WTC11 (cell line): ENCODE measurements around the gene ANAPC1.
"Not testable (repeated sequence)": the region's sequence is repeated elsewhere in the genome, so short reads cannot be mapped to it uniquely, and the experiment has no call there.

ENCODE experiments used
- CTCF ChIP-seq: fragments of 200-600 bp; IDR thresholded peaks from 2 replicates; pipeline ENCODE4 v1.8.0; 2022; ENCODE audit warnings: antibody characterized with exemption
- FOXK1 ChIP-seq: sonication (generic); formaldehyde crosslinking; IDR thresholded peaks from 2 replicates; pipeline ENCODE4 v1.8.0; 2022; ENCODE audit warnings: mild to moderate bottlenecking, moderate library complexity, missing genetic modification reagents
- MLX ChIP-seq: sonication (generic); formaldehyde crosslinking; IDR thresholded peaks from 2 replicates; pipeline ENCODE4 v1.8.1; 2023; ENCODE audit warnings: mild to moderate bottlenecking, missing genetic modification reagents, moderate library complexity

- not testable (repeated sequence) for TF ChIP-seq CTCF; FOXK1 (CRISPR knock-in tag); MLX (CRISPR knock-in tag)
These were observed 102.4 kb downstream of the ANAPC1 start for GRCh38 chr2:111781443-111782094.
